K562 (cell line): ENCODE results near the gene POLD1. TPM values are rescaled to one million over a fixed set of nuclear protein-coding genes. Genes with fewer than 3 reads are reported as not detected.

Experiments used
- ATAC-seq: fragments of 200-7000 bp; cut with Tn5 transposase; 3 replicates; pipeline ENCODE4 v1.9.1; 2020; ENCODE audit warnings: moderate library complexity
- BruUV-seq: library from RNA; stranded (reverse); fragments of 400-500 nt; replicated peaks from 2 replicates; lab custom pipeline; 2021; lab: Mats Ljungman, UMichigan
- CTCF ChIA-PET: fragments of 300-600 bp; formaldehyde crosslinking; extraction: SDS; loops from one replicate; lab custom pipeline; 2021; ENCODE audit warnings: low intra/inter-chr PET ratio; lab: Yijun Ruan, JAX
- POLR2A ChIA-PET: fragments of 300-600, 350-650 bp; sonication (Branson Sonifier 250); formaldehyde crosslinking; extraction: SDS; loops from one replicate; lab custom pipeline; 2021; ENCODE audit warnings: antibody characterized with exemption, inconsistent platforms; lab: Yijun Ruan, JAX
- DNase-seq, 4 experiments: peaks; one replicate each; pipeline versions ENCODE4 v3.0.0 to v3.0.0-alpha.2; 2011 to 2018; ENCODE audit warnings: low spot score in 3 of 4, mixed read lengths in 3 of 4; ENCODE audit errors: extremely low read depth in 1 of 4
- FAIRE-seq: peaks from 2 replicates; lab custom pipeline; 2011; peaks lifted over from hg19 to GRCh38; lab: Jason Lieb, UNC
- H2AFZ ChIP-seq: 2 replicates; pipeline ENCODE4 v1.6.0; 2011; ENCODE audit warnings: low read depth, low read length, control low read depth, inconsistent platforms
- H3K27ac ChIP-seq: fragments of 200-600 bp; 3 replicates; pipeline ENCODE4 v1.8.0; 2011; ENCODE audit warnings: low read depth, mild to moderate bottlenecking, control low read depth, inconsistent platforms, low read length, moderate library complexity, mixed read lengths; ENCODE audit errors: extremely low read depth
- H3K27me3 ChIP-seq, 2 experiments: fragments of 300-600 bp in 1 of 2; 2 replicates in 1 of 2; 3 replicates in 1 of 2; pipeline versions ENCODE4 v1.6.0 to v1.8.0; 2011; ENCODE audit warnings: inconsistent platforms in 2 of 2, low read length in 2 of 2, mild to moderate bottlenecking in 1 of 2, mixed read lengths in 1 of 2, moderate library complexity in 1 of 2; ENCODE audit not compliant: control insufficient read depth in 2 of 2, insufficient read depth in 2 of 2
- H3K36me3 ChIP-seq: fragments of 300-600 bp; 3 replicates; pipeline ENCODE4 v1.8.0; 2011; ENCODE audit warnings: mild to moderate bottlenecking, low read length, inconsistent platforms; ENCODE audit not compliant: control insufficient read depth, insufficient read depth
- H3K4me1 ChIP-seq, 2 experiments: fragments of 200-600 bp in 1 of 2; replicated peaks in 1 of 2; 2 replicates in 1 of 2; 3 replicates in 1 of 2; pipeline versions ENCODE4 v1.5.1 to v1.8.0; 2011; ENCODE audit warnings: inconsistent platforms in 2 of 2, low read length in 2 of 2, mild to moderate bottlenecking in 1 of 2, mixed read lengths in 1 of 2, moderate library complexity in 1 of 2; ENCODE audit not compliant: control insufficient read depth in 2 of 2, insufficient read depth in 2 of 2
- H3K4me2 ChIP-seq: 2 replicates; pipeline ENCODE4 v1.6.1; 2011; ENCODE audit warnings: low read length, control low read depth, inconsistent platforms, mixed read lengths; ENCODE audit not compliant: insufficient read depth
- H3K4me3 ChIP-seq: fragments of 200-600 bp; sonication (generic), shearing (Covaris generic); 2 replicates; pipeline ENCODE4 v1.5.1; 2016; ENCODE audit warnings: control low read depth, inconsistent platforms
- H3K79me2 ChIP-seq: fragments of 200-600 bp; 3 replicates; pipeline ENCODE4 v1.8.0; 2011; ENCODE audit warnings: low read length, inconsistent platforms; ENCODE audit not compliant: control insufficient read depth, insufficient read depth
- H3K9ac ChIP-seq, 2 experiments: 2 replicates each; pipeline versions ENCODE4 v1.6.0 to v1.6.1; 2011; ENCODE audit warnings: low read depth in 2 of 2, low read length in 2 of 2, control low read depth in 1 of 2, inconsistent platforms in 1 of 2, mild to moderate bottlenecking in 1 of 2, mixed read lengths in 1 of 2; ENCODE audit not compliant: insufficient read depth in 1 of 2
- H3K9me1 ChIP-seq: one replicate; pipeline ENCODE4 v1.6.0; 2011; ENCODE audit warnings: inconsistent platforms, mild to moderate bottlenecking, low read length, moderate library complexity; ENCODE audit not compliant: control insufficient read depth, insufficient read depth
- H3K9me3 ChIP-seq: replicated peaks from 2 replicates; pipeline ENCODE4 v1.5.1; 2011; ENCODE audit warnings: low read depth, low read length, inconsistent platforms; ENCODE audit not compliant: control insufficient read depth, insufficient read depth
- H4K20me1 ChIP-seq: replicated peaks from 2 replicates; pipeline ENCODE4 v1.6.1; 2011; ENCODE audit warnings: low read length, inconsistent platforms, mixed read lengths; ENCODE audit not compliant: control insufficient read depth, insufficient read depth
- SAP30 ChIP-seq: fragments of 200-600 bp; sonication (generic); IDR thresholded peaks from 2 replicates; pipeline ENCODE4 v1.6.1; 2012; ENCODE audit warnings: borderline replicate concordance, low read depth, mild to moderate bottlenecking, moderate library complexity, low read length, control low read depth, inconsistent platforms; ENCODE audit not compliant: insufficient read depth, poor library complexity, severe bottlenecking
- WGBS: fragments of 100-300 bp; shearing (Covaris generic); methylation state at CpG from one replicate; pipeline ENCODE4 v1.1.6; 2016; ENCODE audit warnings: low coverage, mixed read lengths; ENCODE audit not compliant: insufficient coverage; ENCODE audit errors: missing lambda C conversion rate; 5-methylcytosine and 5-hydroxymethylcytosine counted together
- in situ Hi-C: fragments of 300-500 bp; cut with MboI; formaldehyde crosslinking; loops from 4 replicates; pipeline ENCODE4 v1.15.0; 2018; ENCODE audit warnings: inconsistent platforms, mixed read lengths
- intact Hi-C: fragments of 100-400 bp; cut with micrococcal nuclease; formaldehyde crosslinking; loops from 2 replicates; pipeline ENCODE4 v1.14.2; 2022
- polyA plus RNA-seq, 8 experiments: library from polyadenylated mRNA; depleted of rRNA in 4 of 8; stranded (reverse) in 5 of 8; unstranded in 3 of 8; fragments of >200 nt; fragmentation: Nextera tagmentation in 2 of 8; fragmentation: Illumina TruSeq in 1 of 8; extraction: Ambion mirVana in 2 of 8; extraction: Trizol in 1 of 8; gene quantifications; 2 replicates each; pipeline versions ENCODE4 v1.2.1 to v1.2.3, GENCODE V29; 2011 to 2014; ENCODE audit warnings: inconsistent platforms in 1 of 8, missing spikeins in 1 of 8
- total RNA-seq, 7 experiments: library from RNA; depleted of rRNA in 6 of 7; stranded (reverse); fragments of >200 nt in 6 of 7; fragmentation: Illumina TruSeq in 2 of 7; extraction: Trizol in 2 of 7; gene quantifications; 2 replicates each; pipeline versions ENCODE4 v1.2.1 to v1.2.3, GENCODE V29; 2011 to 2021; ENCODE audit warnings: low replicate concordance in 1 of 7
- TF ChIP-seq, protein P1 (sequence below): sonication (generic); formaldehyde crosslinking; IDR thresholded peaks from 2 replicates; pipeline ENCODE4 v1.8.0; 2023; ENCODE audit warnings: mild to moderate bottlenecking, missing genetic modification reagents

Gene POLD1
- total and polyA plus RNA-seq, 9 of the 15 experiments (the other 6 are each of a cell fraction or from before 2014, with no cell fraction given) = 1.3 to 312 (median 47.8) TPM

- FAIRE-seq (no peak), ATAC-seq (no peak), DNase-seq (no peak)
- no peaks in the 10 kb centered on the region for H3K79me2 ChIP-seq
- intact Hi-C loops (no loop called here), in situ Hi-C loops (loop anchor here (5.0 kb wide), 1 partner anchor 97 kb away; the partner anchor contains the start of gene NAPSA)
- H3K9me3 ChIP-seq = no peaks in the 10 kb centered on the region
- H2AFZ ChIP-seq = no peak overlapping the region
- no TSS peak for BruUV-seq
- H3K36me3 ChIP-seq = no peaks in the 10 kb centered on the region
- no peaks in the 10 kb centered on the region for H3K9me1 ChIP-seq
- POLR2A ChIA-PET = interaction anchor here (1.3 kb wide), 1 partner anchor 93 kb away, joined by 3 read pairs; no protein-coding TSS in a partner anchor
- H3K4me3 ChIP-seq = no peak overlapping the region
- peak overlapping the region in 1 of 2 experiments; percentile 39; a peak in 1 of 4 replicates for H3K9ac ChIP-seq
- H3K27ac ChIP-seq = no peak overlapping the region
- CTCF ChIA-PET = interaction anchor here (0.9 kb wide), 1 partner anchor 15 kb away, joined by 5 read pairs; no protein-coding TSS in a partner anchor
- H3K4me2 ChIP-seq = no peak overlapping the region
- no peak for TF ChIP-seq SAP30
- TF ChIP-seq, protein P1, sequence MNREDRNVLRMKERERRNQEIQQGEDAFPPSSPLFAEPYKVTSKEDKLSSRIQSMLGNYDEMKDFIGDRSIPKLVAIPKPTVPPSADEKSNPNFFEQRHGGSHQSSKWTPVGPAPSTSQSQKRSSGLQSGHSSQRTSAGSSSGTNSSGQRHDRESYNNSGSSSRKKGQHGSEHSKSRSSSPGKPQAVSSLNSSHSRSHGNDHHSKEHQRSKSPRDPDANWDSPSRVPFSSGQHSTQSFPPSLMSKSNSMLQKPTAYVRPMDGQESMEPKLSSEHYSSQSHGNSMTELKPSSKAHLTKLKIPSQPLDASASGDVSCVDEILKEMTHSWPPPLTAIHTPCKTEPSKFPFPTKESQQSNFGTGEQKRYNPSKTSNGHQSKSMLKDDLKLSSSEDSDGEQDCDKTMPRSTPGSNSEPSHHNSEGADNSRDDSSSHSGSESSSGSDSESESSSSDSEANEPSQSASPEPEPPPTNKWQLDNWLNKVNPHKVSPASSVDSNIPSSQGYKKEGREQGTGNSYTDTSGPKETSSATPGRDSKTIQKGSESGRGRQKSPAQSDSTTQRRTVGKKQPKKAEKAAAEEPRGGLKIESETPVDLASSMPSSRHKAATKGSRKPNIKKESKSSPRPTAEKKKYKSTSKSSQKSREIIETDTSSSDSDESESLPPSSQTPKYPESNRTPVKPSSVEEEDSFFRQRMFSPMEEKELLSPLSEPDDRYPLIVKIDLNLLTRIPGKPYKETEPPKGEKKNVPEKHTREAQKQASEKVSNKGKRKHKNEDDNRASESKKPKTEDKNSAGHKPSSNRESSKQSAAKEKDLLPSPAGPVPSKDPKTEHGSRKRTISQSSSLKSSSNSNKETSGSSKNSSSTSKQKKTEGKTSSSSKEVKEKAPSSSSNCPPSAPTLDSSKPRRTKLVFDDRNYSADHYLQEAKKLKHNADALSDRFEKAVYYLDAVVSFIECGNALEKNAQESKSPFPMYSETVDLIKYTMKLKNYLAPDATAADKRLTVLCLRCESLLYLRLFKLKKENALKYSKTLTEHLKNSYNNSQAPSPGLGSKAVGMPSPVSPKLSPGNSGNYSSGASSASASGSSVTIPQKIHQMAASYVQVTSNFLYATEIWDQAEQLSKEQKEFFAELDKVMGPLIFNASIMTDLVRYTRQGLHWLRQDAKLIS = no peak
- no peaks in the 10 kb centered on the region for H4K20me1 ChIP-seq
- WGBS = 32% methylated on average over 18 of the region's 19 CpGs
- H3K27me3 ChIP-seq = peaks cover 0 to 12% of the 10 kb centered on the region in 2 experiments; a peak in 2 of 5 replicates
- H3K4me1 ChIP-seq = peaks cover 12 to 42% of the 10 kb centered on the region in 2 experiments; a peak in 4 of 5 replicates
Measured at GRCh38 chr19:50464348-50464747, 80.2 kb downstream of the POLD1 start.
